ENCODE results near the gene EHD4.

GRCh38 chr15:41966920-41967465, 5.4 kb downstream of the EHD4 start:
- TF ChIP-seq POLR2A (IDR thresholded peaks at IDR 0.05) (no peak), CTCF (IDR thresholded peaks at IDR 0.05) (no peak)
